ENCODE data around the gene CD8B. TPM values are rescaled to one million over a fixed set of nuclear protein-coding genes. Genes with fewer than 3 reads are reported as not detected.

The CD8B gene
- polyA plus RNA-seq, 1 donor from 2014 or later = not detected

GRCh38 chr2:86815611-86816010 is 46.1 kb downstream of the CD8B start:
- H4K20me1 ChIP-seq (ENCODE audit: insufficient read depth) = no peaks in the 10 kb centered on the region
- no peak for TF ChIP-seq EZH2 (IDR thresholded peaks at IDR 0.05; ENCODE audit: borderline replicate concordance, insufficient read depth, low read length, poor library complexity, severe bottlenecking)
- no peak for TF ChIP-seq RAD21 (conservative IDR thresholded peaks at IDR 0.05)
- no peak for TF ChIP-seq REST (IDR thresholded peaks at IDR 0.05; ENCODE audit: borderline replicate concordance)
- TF ChIP-seq TAF1 (IDR thresholded peaks at IDR 0.05; ENCODE audit: low read depth) = no peak
- no peak for TF ChIP-seq CTCF (IDR thresholded peaks at IDR 0.05; ENCODE audit: poor library complexity, severe bottlenecking)
- TF ChIP-seq EP300 (conservative IDR thresholded peaks at IDR 0.05; ENCODE audit: poor library complexity, severe bottlenecking) = no peak
- no peak for TF ChIP-seq SMC3 (conservative IDR thresholded peaks at IDR 0.05; ENCODE audit: poor library complexity)
- TF ChIP-seq MXI1 (conservative IDR thresholded peaks at IDR 0.05; ENCODE audit: poor library complexity, severe bottlenecking) = no peak
- no peak overlapping the region for H3K4me3 ChIP-seq (ENCODE audit: low read length)
- H3K9ac ChIP-seq (ENCODE audit: low read length) = no peak overlapping the region
- no peak overlapping the region for H3K27ac ChIP-seq (ENCODE audit: low read length)
- no peaks in the 10 kb centered on the region for H3F3A ChIP-seq (ENCODE audit: insufficient read depth, low read length, poor library complexity, severe bottlenecking)
- H3K79me2 ChIP-seq (replicated peaks; ENCODE audit: insufficient read depth, low read length) = no peaks in the 10 kb centered on the region
- H3K27me3 ChIP-seq (ENCODE audit: insufficient read depth, low read depth, low read length) = no peaks in the 10 kb centered on the region
- no peak overlapping the region for H3K4me2 ChIP-seq (ENCODE audit: low read length)
- no peaks in the 10 kb centered on the region for H3K9me2 ChIP-seq (ENCODE audit: insufficient read depth, low read length)
- no peaks in the 10 kb centered on the region for H3K9me3 ChIP-seq (ENCODE audit: low read length)
- no peak overlapping the region for H2AFZ ChIP-seq (ENCODE audit: low read depth, low read length)
- no peaks in the 10 kb centered on the region for H3K36me3 ChIP-seq (ENCODE audit: insufficient read depth, low read length)

GRCh38 chr2:86809481-86810121 is 52.1 kb downstream of the CD8B start:
- no peak for TF ChIP-seq CTCF (IDR thresholded peaks at IDR 0.05; ENCODE audit: poor library complexity, severe bottlenecking)
- no peak for TF ChIP-seq EZH2 (IDR thresholded peaks at IDR 0.05; ENCODE audit: borderline replicate concordance, insufficient read depth, low read length, poor library complexity, severe bottlenecking)
- TF ChIP-seq POLR2AphosphoS5 (IDR thresholded peaks at IDR 0.05) = no peak
- no peak for TF ChIP-seq EP300 (conservative IDR thresholded peaks at IDR 0.05; ENCODE audit: poor library complexity, severe bottlenecking)
- no peak for TF ChIP-seq RAD21 (conservative IDR thresholded peaks at IDR 0.05)
- TF ChIP-seq SMC3 (conservative IDR thresholded peaks at IDR 0.05; ENCODE audit: poor library complexity) = no peak
- no peak for TF ChIP-seq TAF1 (IDR thresholded peaks at IDR 0.05; ENCODE audit: low read depth)
- TF ChIP-seq MXI1 (conservative IDR thresholded peaks at IDR 0.05; ENCODE audit: poor library complexity, severe bottlenecking) = no peak
- Histone ChIP-seq H3K27ac (ENCODE audit: low read length) (no peak overlapping the region), H3K9ac (ENCODE audit: low read length) (no peak overlapping the region), H3K36me3 (ENCODE audit: insufficient read depth, low read length) (no peaks in the 10 kb centered on the region), H3K9me2 (ENCODE audit: insufficient read depth, low read length) (no peaks in the 10 kb centered on the region), H3K4me2 (ENCODE audit: low read length) (no peak overlapping the region), H4K20me1 (ENCODE audit: insufficient read depth) (no peaks in the 10 kb centered on the region), H3K27me3 (ENCODE audit: insufficient read depth, low read depth, low read length) (no peaks in the 10 kb centered on the region), H3K79me2 (replicated peaks; ENCODE audit: insufficient read depth, low read length) (no peaks in the 10 kb centered on the region), H2AFZ (ENCODE audit: low read depth, low read length) (no peak overlapping the region), H3K9me3 (ENCODE audit: low read length) (no peaks in the 10 kb centered on the region), H3F3A (ENCODE audit: insufficient read depth, low read length, poor library complexity, severe bottlenecking) (no peaks in the 10 kb centered on the region), H3K4me3 (ENCODE audit: low read length) (no peak overlapping the region)

Measured in neural cell (in vitro differentiated cells).